GM21447 (cell line): ENCODE measurements around the gene GREB1L.
"Not testable (repeated sequence)": the region's sequence is repeated elsewhere in the genome, so short reads cannot be mapped to it uniquely, and the experiment has no call there.

Experiments used
- ATAC-seq: cut with Tn5 transposase; IDR thresholded peaks from one replicate; pipeline ENCODE4 v1.9.1; 2021; ENCODE audit not compliant: unreplicated experiment

GREB1L gene

DNA sequence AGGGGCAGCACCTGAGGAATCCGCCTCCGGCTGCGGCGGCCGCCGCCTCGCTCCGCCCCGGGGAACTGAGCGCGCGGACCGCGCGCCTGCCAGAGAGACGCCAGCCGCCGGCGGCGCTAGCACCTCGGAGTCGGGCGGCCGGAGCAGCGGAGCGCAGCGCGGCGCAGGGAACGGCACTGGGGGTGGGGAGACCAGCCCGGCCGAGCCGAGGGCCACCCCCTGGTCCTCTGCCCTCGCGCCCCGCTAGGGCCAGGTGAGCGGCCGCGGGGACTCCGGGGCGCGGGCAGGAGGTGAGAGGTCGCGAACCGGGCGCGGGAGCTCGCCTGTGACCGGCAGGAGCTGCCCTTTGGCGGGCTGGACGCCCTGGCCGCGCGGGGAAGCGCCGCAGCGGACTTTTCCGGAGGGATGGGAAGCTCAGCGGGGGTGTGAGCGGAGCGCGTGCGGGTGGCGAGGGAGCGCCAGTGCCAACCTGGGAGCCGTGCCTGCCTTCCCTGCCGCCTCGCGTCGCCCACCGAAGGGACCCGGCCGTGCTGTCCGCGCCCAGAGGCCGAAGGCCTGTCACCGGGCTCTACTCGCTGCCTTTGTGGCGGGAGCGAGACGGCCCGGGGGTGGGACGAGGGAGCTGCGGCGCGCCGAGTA is at the start of gene GREB1L:
TSS of gene GREB1L (plus strand) at position 92 of the 639 bp plus-strand sequence. CDS start 141,287 bp downstream, outside the sequence.
- ATAC-seq = no peak

DNA sequence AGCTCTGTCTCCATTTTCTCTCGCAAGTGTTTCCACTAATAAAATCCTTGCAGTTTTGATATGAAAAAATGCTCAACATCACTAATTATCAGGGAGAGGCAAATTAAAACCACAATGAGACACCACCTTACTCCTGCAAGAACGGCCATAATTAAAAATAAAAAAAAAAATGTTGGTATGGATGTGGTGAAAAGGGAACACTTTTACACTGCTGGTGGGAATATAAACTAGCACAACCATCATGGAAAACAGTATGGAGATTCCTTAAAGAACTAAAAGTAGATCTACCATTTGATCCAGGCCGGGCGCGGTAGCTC is 49.8 kb upstream of the GREB1L start:
- no peak for ATAC-seq

DNA sequence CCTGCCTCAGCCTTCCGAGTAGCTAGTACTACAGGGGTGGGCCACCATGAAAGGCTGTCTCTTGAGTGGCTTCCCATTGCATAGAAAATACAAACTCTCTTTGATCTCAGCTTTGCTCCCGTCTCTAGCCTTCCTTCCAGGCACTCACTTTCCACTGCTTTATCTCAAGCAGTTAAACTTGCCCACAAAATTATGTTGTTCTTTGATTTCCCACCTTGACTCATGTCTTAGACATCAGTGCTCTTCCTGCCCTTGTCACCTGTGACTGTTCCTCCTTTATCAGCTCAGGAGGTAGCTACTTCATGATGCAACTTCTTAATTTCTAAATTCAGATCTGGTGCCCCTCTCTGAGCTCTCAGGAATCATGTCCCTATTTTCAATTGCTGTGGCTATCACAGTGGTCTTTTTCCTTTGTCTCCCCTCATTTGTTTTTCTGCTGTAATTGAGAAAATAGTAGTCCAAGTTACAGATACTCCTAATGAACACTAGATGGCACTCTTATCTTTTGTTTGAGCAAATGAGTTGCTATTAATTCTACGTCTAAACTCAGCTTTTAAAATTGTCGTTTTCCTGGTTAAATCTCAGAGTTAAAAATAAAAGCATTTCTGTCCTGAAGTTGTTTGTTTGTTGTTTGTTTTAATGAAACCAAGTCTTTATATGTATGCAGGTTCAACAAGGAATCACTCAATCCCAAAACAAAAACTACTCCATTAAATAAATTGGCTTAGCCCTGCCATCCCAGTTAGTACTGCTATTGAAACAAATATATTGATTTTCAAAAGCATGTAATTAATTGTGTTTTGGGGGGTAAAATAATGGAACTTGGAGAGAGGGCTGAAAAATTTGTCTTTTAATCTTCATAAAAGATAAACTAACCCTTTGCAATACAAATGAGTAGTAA is 46.9 kb upstream of the GREB1L start:
- ATAC-seq = no peak

DNA sequence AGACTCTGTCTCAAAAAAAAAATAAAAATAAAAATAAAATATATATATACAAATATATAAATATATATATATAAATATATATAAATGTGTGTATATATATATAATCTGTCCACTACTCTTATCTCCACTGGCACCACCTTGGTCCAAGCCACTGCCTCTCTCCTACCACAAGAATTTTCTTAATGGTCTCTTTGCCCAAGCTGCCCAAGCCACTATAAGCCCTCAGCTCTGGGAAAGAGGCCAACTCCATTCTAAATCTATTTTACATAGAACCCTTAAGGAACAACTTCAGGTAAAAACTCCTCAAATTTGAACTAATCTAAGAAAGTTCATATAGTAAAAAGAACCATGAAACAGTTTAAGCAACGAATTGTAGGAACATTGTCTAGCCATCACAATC is 45.6 kb upstream of the GREB1L start:
- ATAC-seq = no peak

DNA sequence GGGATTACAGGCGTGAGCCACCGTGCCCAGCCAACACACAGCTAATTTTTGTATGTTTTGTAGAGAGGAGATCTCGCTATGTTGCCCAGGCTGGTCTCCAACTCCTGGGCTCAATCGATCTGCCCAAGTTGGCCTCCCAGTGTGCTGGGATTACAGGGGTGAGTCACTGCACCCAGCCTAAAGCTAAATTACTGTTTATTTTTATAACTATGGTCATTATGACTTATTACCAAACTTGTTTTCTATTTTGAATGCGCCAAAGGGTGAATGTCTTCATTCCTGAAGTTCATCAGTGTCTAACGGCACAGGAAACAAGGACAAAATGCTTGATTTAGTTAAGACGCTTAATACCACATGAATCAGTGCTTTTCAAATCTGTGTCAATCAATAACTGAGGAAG is 38.9 kb upstream of the GREB1L start:
- no peak for ATAC-seq

DNA sequence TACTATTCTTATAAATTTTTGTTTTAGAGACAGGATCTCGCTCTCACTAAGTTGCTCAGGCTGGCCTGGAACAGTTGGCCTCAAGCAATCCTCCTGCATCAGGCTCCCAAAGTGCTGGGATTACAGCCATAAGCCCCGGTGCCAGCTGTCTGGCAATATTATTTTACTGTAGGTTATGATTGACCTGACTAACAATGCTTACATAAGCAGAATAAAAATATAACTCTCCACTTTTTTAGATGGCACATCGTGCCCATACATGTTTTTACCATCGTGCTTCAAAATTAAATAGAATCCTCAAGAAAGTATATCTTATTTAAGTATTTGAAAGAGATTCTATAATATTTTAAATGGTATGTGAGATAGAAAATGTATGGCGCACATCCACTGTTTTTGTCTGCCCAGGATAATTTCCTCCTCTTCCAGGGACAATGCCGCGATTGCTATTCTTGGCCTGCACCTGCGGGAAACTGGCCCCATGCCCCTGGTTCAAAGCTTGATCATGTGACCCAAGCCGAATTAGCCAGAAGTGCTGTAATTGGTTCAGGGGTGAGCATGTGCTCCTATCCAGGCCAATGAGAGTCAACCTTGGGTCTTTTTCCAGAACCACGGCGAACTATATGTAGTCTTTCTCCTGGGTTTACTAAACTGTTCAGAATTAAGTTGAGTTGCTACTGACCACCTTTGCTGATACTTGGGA is 38.3 kb upstream of the GREB1L start:
- ATAC-seq = no peak

DNA sequence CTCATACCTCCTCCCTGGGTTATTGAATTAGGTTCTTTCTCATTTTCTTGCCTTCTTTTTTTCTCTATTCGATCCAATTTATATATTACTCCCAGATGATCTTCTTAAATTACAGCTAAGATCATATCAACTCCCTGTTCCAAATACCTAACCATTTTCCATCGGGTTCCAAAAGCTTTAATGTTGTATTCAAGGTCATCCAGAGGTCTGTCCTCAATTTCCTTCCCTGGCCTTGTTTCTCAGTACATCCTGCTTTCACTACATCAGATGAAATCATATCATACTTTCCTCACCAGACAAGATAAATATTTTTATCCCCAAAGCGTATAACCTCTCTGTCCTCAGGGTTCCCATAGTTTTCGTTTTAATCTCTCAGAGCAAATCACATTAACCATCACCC is 36.3 kb upstream of the GREB1L start:
- ATAC-seq = no peak

DNA sequence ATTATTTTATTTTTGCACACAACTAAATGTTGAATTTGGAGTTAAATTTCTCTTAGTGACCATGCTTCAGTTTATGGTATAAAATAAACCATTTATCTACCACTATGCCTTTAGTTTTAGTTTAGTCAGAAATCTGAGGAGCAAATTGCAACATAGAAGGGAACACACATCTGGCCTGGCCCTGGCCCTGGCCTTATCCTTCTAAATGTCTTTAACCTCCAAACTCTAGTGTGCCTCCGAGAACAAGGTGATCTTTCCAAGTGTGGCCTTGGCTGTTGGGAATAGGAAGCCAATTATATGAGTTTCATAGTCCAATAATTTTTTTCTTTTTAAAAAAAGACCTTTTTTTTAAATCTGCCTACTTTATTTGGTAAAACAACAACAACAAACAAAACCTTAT is 31.8 kb upstream of the GREB1L start:
- no peak for ATAC-seq

DNA sequence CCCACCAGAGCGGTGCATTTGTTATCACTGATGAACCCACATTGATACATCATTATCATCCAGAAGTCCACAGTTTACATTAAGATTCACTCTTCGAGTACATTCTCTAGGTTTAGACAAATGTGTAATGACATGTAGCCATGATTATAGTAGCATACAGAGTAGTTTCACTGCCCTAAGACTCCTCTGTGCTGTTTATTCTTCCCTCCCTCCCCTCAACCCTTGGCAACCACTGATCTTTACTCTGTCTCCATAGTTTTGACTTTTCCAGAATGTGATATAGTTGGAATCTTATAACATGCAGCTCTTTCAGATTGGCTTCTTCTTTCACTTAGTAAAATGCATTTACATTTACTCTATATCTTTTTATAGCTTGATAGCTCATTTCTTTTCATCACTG is 31.2 kb upstream of the GREB1L start:
- ATAC-seq = no peak

DNA sequence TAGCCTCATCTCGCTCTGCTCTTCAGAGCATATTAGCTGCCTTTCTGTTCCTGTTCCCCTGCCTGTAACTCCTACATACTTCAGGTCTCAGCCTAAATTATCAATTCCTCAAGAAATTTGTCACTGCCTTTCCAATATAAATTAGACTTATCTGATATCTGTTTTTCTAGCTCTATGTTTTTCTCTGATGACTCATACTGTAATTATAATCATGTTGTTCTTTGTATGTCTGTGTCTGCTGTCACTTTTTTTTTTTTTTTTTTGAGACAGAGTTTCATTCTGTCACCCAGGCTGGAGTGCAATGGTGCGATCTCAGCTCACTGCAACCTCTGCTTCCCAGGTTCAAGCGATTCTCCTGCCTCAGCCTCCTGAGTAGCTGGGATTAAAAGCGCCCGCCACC is 27.6 kb upstream of the GREB1L start:
- ATAC-seq = not testable (repeated sequence)

DNA sequence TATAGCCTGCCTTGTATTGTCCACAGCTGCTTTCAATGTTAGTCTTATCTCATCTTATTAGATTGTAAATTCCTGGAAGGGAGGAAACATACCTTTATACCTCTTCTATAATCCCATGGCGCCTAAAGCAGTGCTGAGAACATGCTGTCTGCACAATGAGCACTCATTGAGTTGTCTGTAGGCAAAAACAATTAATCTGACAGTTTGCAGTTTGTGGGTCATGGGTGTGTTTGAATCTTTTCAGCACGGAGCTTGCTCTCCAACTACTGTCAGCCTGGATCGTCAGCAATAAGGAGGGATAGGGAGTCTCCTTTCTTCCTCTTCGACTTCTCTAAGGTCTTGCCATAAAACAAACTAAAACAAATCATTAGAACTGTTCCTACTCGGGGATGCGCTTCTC is 26.5 kb upstream of the GREB1L start:
- ATAC-seq = no peak

DNA sequence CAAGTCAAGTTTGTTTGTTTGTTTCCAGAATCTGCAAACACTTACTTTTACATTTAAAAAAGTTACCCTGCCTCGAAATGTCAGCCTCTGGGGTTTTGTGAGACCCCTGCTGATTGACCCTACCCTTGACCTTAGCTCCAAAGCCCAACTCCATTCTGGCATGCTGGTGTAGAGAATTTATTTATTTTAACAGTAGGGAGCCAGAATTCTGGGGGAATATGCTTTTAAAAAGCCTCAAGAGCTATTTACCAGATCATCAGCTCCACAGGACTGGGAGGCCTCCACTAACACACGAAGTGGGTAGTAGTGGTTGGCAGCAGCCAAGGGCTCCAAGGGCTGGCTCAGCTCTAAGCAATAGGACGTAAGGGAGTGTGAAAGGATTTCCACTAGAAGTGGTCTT is 23.2 kb upstream of the GREB1L start:
- no peak for ATAC-seq

DNA sequence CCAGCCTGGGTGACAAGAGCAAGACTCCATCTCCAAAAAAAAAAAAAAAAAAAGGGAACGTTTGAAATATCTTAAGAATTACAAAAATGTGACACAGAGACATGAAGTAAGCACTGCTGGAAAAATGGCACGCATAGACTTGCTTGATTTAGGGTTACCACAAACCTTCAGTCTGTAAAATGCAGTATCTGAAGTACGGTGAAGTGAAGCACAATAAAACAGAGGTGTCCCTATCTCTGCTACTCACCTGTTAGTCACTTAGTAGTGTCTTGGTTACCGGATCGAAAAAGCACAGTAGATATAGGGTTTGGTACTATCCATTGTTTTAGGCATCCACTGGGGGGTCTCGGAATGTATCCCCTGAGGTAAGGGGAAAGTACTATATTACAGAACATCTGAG is 11.6 kb upstream of the GREB1L start:
- ATAC-seq = no peak

DNA sequence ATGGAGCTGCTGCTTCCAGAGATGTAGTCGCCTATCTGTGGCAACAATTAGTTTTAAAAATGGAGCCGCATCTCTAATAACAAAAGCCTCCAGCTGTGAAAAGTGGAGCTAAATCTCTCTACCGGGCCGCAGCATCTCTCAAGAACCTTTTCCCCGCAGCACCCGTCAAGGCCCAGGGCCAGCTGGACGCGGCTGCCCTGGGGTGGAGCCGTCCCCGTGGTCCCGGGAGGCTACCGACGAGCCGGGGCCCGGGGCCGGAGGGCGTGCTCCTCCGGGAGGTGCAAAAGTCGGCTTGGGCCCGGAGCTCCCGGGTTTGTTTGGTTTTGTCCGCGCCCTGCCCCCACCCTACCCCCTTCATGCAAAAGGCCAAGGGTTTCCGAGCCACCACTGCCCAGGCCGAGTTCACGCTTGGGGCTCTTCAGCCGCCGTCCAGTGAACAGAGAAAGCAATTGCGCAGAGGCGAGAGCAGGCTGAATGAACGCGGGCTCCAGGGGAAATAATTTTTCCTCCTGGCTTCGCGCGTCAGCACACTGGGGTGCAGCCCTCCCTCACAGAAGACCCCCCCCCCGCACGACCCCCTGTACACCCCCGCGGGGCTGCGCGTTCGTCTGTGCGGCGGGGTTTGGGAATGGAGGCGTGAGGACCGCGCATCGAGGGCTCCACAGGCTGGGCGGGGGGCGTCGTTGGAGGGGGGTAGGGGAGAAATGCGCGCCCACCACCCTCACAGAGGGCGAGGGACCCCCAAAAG is 557 bp upstream of the GREB1L start:
- no peak for ATAC-seq

DNA sequence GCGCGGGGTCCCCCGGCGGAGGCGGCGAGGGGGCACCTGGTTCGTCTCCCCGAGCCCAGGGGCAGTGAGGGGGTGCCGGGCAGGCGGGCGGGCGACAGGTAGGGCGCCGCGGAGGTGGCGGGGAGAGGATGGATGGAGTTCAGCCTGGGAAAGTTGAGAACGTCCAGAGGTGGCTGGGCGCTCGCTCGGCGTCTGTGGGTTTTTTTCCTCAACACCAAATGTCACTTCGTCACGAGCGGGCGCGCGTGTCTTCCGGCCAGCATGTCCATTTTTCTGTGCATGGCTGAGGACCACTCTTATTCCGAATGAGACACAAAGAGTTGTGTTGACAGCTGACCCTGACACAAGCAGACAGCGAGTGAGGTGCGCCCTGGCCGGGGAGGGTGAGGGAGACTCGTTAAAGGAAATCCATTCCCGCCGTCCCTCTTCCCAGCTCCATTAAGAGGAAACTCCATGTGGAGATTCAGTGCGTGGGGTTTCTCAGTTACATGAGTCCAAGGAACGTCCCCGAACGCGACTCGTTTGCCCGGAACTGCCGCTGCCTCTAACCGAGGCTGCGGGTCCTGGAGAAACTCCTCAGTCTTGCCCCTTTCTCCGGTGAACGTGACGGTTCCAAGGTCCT is 859 bp downstream of the GREB1L start:
- no peak for ATAC-seq

DNA sequence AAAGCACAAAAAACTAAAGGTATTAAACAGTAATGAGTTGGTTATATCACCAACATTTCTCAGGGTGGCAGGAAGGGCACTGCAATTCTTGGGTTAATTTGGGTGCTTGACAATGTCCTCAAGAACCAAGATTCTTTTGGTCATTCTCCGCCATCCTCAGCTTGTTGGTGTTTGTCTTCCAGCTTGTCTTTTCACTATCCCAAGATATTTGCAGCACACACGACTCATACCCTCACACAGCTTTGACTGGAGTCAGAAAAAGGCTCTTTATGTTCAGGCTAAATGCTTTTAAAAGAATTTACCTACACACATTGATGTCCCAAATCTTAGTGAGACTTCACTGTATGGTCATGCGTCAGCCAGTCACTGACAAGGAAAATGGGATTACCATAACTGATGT is 12.5 kb downstream of the GREB1L start:
- no peak for ATAC-seq

DNA sequence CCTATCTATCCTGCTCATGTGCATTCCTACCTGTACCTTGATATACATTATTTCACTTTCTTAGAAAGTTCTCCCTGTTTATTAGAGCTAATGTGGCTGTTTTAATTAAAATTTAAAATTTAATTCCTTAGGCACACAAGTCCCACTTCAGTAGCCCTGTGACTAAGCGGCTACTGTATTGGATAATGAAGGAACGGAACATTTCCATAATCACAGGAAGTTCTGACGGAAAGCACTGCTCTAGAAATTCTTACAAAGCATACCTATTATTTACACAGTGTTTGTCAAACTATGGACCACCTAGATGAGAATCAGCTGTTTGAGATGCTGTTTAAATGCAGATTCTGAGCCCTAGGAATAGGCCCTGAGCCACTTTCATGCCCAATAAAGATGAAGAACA is 13.2 kb downstream of the GREB1L start:
- no peak for ATAC-seq

DNA sequence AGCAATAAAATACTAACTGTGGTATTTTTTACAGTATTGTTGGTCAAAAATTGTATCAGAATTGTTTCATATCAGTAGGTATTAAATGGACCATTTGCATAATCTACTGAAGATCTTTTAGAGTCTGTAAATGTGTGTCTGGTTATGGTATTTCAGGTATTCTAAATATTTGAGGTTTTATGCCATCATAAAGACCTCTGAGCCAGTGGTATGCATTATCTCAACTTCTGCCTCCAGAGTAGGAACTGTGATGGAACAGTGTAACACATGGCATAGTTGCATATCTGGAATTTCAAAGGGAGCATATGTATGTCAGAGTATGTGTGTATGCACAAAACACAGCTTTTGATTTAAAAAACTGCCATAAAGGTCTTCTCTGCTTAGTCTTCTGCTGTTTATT is 15.4 kb downstream of the GREB1L start:
- no peak for ATAC-seq

DNA sequence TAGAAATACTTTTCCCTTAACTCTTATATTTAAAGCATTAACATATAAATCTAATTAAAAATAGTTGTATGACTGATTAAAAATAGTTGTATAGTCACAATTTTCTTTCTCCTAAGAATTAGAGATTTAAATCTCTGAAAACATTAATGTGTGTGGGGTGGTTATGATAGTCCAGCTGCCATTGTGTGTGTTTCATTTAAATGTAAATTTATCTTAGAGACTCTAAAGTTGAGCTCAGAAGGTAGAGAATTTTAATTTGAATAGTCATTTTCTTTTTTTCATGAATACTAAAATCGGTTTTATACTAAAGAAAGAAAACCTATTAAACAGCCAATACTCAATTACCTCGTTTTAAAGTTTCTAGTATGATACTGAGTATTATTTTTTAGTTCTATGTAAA is 18.6 kb downstream of the GREB1L start:
- no peak for ATAC-seq

DNA sequence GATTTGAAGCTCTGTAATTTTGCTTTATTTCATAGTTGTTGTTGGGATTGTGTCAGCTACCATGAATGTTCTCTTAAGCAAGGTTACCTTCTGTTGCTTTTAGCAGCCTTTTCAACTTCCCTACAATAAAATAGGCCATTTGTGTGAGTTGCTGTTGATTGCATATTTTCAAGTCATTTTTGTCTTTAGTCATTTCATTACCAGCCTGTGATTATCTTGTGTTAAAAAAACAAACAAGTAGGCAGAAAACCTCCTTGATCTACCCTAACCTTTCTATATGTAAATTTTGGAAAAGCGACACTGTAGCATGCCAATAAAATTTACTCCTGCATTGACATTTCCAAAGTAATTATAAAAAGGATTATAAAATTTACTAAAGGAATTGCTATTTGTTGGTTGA is 19.3 kb downstream of the GREB1L start:
- ATAC-seq = no peak

DNA sequence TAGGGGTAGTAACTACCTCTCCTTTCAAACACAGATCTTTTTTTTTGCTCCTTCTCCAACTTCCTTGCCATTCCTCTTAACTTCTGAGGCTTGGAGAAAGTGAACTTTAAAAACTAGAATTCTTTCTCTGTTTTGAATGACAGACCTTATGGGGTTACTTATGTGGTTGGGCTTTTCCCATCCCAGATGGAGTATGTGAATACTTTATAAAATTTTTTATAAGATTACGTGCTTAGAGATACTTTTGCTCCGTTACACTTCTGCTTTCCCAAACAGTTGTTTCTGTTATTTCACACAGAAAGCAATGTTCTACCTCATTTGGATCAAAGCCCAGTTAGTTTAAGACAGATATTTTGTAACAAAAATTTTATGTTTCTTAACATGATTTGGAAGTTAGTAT is 20.2 kb downstream of the GREB1L start:
- no peak for ATAC-seq
